WTC11 (cell line): Measurements from ENCODE around the gene C9orf57. TPM values are rescaled to one million over a fixed set of nuclear protein-coding genes. Genes with fewer than 3 reads are reported as not detected.

Source experiments
- ATAC-seq: fragments of 200-7000 bp; cut with Tn5 transposase; 2 replicates; pipeline ENCODE4 v1.10.0; 2021; ENCODE audit warnings: mild to moderate bottlenecking, moderate library complexity
- CTCF ChIA-PET: fragments of 300-600 bp; sonication (Branson Sonifier 250); formaldehyde crosslinking; loops from one replicate; lab custom pipeline; 2021; ENCODE audit warnings: antibody characterized with exemption; lab: Charles Lee
- POLR2A ChIA-PET: fragments of 350-600 bp; sonication (Branson Sonifier 250); formaldehyde crosslinking; loops from one replicate; lab custom pipeline; 2021; ENCODE audit warnings: antibody characterized with exemption; lab: Charles Lee
- DNase-seq: peaks from one replicate; pipeline ENCODE4 v3.0.0; 2021; ENCODE audit warnings: low spot score
- H3K27ac Mint-ChIP-seq: 2 replicates; pipeline ENCODE4 v1.8.0; 2021; ENCODE audit warnings: mixed read lengths
- H3K27me3 Mint-ChIP-seq: 2 replicates; pipeline ENCODE4 v1.8.0; 2021; ENCODE audit warnings: low read depth, mild to moderate bottlenecking, moderate library complexity, mixed read lengths
- H3K36me3 Mint-ChIP-seq: 2 replicates; pipeline ENCODE4 v1.8.0; 2021; ENCODE audit warnings: mixed read lengths
- H3K4me1 Mint-ChIP-seq: 2 replicates; pipeline ENCODE4 v1.8.0; 2022; ENCODE audit warnings: mixed read lengths
- H3K4me3 Mint-ChIP-seq: 2 replicates; pipeline ENCODE4 v1.8.0; 2021; ENCODE audit warnings: mild to moderate bottlenecking, moderate library complexity, mixed read lengths
- H3K9me3 Mint-ChIP-seq: 2 replicates; pipeline ENCODE4 v1.8.0; 2021; ENCODE audit warnings: mixed read lengths
- ARID4B ChIP-seq: sonication (generic); formaldehyde crosslinking; IDR thresholded peaks from 2 replicates; pipeline ENCODE4 v1.8.0; 2023; ENCODE audit warnings: missing genetic modification reagents, mild to moderate bottlenecking, borderline replicate concordance
- CBFB ChIP-seq: sonication (generic); formaldehyde crosslinking; IDR thresholded peaks from 2 replicates; pipeline ENCODE4 v1.8.1; 2022; ENCODE audit warnings: mild to moderate bottlenecking, low read depth, missing genetic modification reagents
- ELF4 ChIP-seq: sonication (generic); formaldehyde crosslinking; IDR thresholded peaks from 2 replicates; pipeline ENCODE4 v1.8.1; 2022; ENCODE audit warnings: low read depth, mild to moderate bottlenecking, moderate library complexity, missing genetic modification reagents
- EMX1 ChIP-seq: fragments of 250-450 bp; sonication (Bioruptor Pico); IDR thresholded peaks from 2 replicates; pipeline ENCODE4 v1.8.0; 2021; ENCODE audit warnings: mild to moderate bottlenecking
- ERG ChIP-seq: fragments of 250-450 bp; sonication (Bioruptor Pico); IDR thresholded peaks from 2 replicates; pipeline ENCODE4 v1.8.0; 2021; ENCODE audit warnings: mild to moderate bottlenecking
- GABPB1 ChIP-seq: sonication (generic); formaldehyde crosslinking; IDR thresholded peaks from 2 replicates; pipeline ENCODE4 v1.8.1; 2023; ENCODE audit warnings: mild to moderate bottlenecking, missing genetic modification reagents
- GRHL2 ChIP-seq: fragments of 250-450 bp; sonication (Bioruptor Pico); IDR thresholded peaks from 2 replicates; pipeline ENCODE4 v1.8.0; 2022; ENCODE audit warnings: mild to moderate bottlenecking, moderate library complexity; ENCODE audit not compliant: insufficient replicate concordance, severe bottlenecking
- IRF2 ChIP-seq: sonication (generic); formaldehyde crosslinking; IDR thresholded peaks from 2 replicates; pipeline ENCODE4 v1.8.0; 2022; ENCODE audit warnings: low read depth, missing genetic modification reagents, borderline replicate concordance
- NFATC4 ChIP-seq: fragments of 250-450 bp; sonication (Bioruptor Pico); IDR thresholded peaks from 2 replicates; pipeline ENCODE4 v1.9.0; 2021; ENCODE audit warnings: mild to moderate bottlenecking
- NFE2L1 ChIP-seq: sonication (generic); formaldehyde crosslinking; IDR thresholded peaks from 2 replicates; pipeline ENCODE4 v1.8.1; 2023; ENCODE audit warnings: missing genetic modification reagents
- NR1H2 ChIP-seq: sonication (generic); formaldehyde crosslinking; IDR thresholded peaks from 2 replicates; pipeline ENCODE4 v1.9.0; 2021; ENCODE audit warnings: mild to moderate bottlenecking, moderate library complexity, missing genetic modification reagents
- NR2C2 ChIP-seq: sonication (generic); formaldehyde crosslinking; IDR thresholded peaks from 2 replicates; pipeline ENCODE4 v1.8.0; 2022; ENCODE audit warnings: mild to moderate bottlenecking, missing genetic modification reagents
- PREB ChIP-seq: sonication (generic); formaldehyde crosslinking; IDR thresholded peaks from 2 replicates; pipeline ENCODE4 v1.8.1; 2022; ENCODE audit warnings: mild to moderate bottlenecking, missing genetic modification reagents, moderate library complexity, borderline replicate concordance
- PRRX2 ChIP-seq: fragments of 250-450 bp; sonication (Bioruptor Pico); IDR thresholded peaks from 2 replicates; pipeline ENCODE4 v1.8.0; 2021; ENCODE audit warnings: mild to moderate bottlenecking
- SMAD3 ChIP-seq: sonication (generic); formaldehyde crosslinking; IDR thresholded peaks from 2 replicates; pipeline ENCODE4 v1.8.0; 2022; ENCODE audit warnings: missing genetic modification reagents, mild to moderate bottlenecking, borderline replicate concordance
- SOX15 ChIP-seq: fragments of 250-450 bp; sonication (Bioruptor Pico); IDR thresholded peaks from 2 replicates; pipeline ENCODE4 v1.9.0; 2021; ENCODE audit warnings: mild to moderate bottlenecking
- TP53 ChIP-seq: sonication (generic); formaldehyde crosslinking; IDR thresholded peaks from 2 replicates; pipeline ENCODE4 v1.8.1; 2023; ENCODE audit warnings: mild to moderate bottlenecking, missing genetic modification reagents
- ZNF138 ChIP-seq: sonication (generic); formaldehyde crosslinking; conservative IDR thresholded peaks from 2 replicates; pipeline ENCODE4 v1.8.1; 2022; ENCODE audit warnings: mild to moderate bottlenecking, moderate library complexity, missing genetic modification reagents
- ZNF671 ChIP-seq: fragments of 250-450 bp; sonication (Bioruptor Pico); IDR thresholded peaks from 2 replicates; pipeline ENCODE4 v1.8.0; 2021; ENCODE audit warnings: mild to moderate bottlenecking
- total RNA-seq: library from RNA; stranded (reverse); gene quantifications from 3 replicates; pipeline ENCODE4 v1.2.3, GENCODE V29; 2021
- TF ChIP-seq, protein P1 (sequence below): sonication (generic); formaldehyde crosslinking; IDR thresholded peaks from 2 replicates; pipeline ENCODE4 v1.8.1; 2023; ENCODE audit warnings: mild to moderate bottlenecking, missing genetic modification reagents, moderate library complexity
- TF ChIP-seq, protein P2 (sequence below): fragments of 200-600 bp; IDR thresholded peaks from 2 replicates; pipeline ENCODE4 v1.8.0; 2022; ENCODE audit warnings: antibody characterized with exemption
- TF ChIP-seq, protein P3 (sequence below): sonication (generic); formaldehyde crosslinking; IDR thresholded peaks from 2 replicates; pipeline ENCODE4 v1.8.0; 2022; ENCODE audit warnings: mild to moderate bottlenecking, missing genetic modification reagents

Gene C9orf57
- total RNA-seq, 1 experiment from 2014 or later = not detected

DNA sequence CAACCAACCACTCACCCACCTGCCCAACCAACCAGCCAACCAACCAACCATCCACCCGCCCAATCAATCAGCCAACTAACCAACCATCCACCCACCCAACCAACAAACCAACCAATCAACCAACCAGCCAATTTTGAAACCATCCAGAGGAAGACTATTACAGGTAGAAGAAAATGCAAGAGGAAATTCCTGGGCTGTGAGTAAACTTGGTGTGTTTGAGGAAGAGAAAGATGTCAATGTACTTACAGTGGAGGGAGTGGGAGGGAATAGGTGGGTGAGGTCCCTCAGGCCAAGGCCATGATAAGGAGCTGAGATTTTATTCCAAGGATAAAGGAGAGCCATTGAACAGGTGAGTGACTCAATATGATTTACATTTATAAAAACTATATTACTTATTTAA lies 30.4 kb downstream of the C9orf57 start:
- Mint-ChIP-seq H3K27me3 (no peaks in the 10 kb centered on the region), H3K4me3 (no peak overlapping the region), H3K4me1 (peaks cover 6% of the 10 kb centered on the region), H3K36me3 (no peaks in the 10 kb centered on the region), H3K27ac (no peak overlapping the region), H3K9me3 (peaks cover 7% of the 10 kb centered on the region)
- TF ChIP-seq, protein P1, sequence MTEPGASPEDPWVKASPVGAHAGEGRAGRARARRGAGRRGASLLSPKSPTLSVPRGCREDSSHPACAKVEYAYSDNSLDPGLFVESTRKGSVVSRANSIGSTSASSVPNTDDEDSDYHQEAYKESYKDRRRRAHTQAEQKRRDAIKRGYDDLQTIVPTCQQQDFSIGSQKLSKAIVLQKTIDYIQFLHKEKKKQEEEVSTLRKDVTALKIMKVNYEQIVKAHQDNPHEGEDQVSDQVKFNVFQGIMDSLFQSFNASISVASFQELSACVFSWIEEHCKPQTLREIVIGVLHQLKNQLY (CRISPR knock-in tag) = no peak
- no peak for TF ChIP-seq PRRX2
- TF ChIP-seq NR1H2 (CRISPR knock-in tag) = no peak
- TF ChIP-seq ERG (CRISPR knock-in tag) = no peak
- no peak for TF ChIP-seq EMX1 (CRISPR knock-in tag)
- TF ChIP-seq ZNF671 (CRISPR knock-in tag) = no peak
- no peak for TF ChIP-seq GABPB1 (CRISPR knock-in tag)
- TF ChIP-seq, protein P2, sequence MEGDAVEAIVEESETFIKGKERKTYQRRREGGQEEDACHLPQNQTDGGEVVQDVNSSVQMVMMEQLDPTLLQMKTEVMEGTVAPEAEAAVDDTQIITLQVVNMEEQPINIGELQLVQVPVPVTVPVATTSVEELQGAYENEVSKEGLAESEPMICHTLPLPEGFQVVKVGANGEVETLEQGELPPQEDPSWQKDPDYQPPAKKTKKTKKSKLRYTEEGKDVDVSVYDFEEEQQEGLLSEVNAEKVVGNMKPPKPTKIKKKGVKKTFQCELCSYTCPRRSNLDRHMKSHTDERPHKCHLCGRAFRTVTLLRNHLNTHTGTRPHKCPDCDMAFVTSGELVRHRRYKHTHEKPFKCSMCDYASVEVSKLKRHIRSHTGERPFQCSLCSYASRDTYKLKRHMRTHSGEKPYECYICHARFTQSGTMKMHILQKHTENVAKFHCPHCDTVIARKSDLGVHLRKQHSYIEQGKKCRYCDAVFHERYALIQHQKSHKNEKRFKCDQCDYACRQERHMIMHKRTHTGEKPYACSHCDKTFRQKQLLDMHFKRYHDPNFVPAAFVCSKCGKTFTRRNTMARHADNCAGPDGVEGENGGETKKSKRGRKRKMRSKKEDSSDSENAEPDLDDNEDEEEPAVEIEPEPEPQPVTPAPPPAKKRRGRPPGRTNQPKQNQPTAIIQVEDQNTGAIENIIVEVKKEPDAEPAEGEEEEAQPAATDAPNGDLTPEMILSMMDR = no peak
- TF ChIP-seq CBFB (CRISPR knock-in tag) = no peak
- TF ChIP-seq SMAD3 (CRISPR knock-in tag) = no peak
- TF ChIP-seq ELF4 (CRISPR knock-in tag) = no peak
- TF ChIP-seq IRF2 (CRISPR knock-in tag) = no peak
- TF ChIP-seq ZNF138 (CRISPR knock-in tag) = no peak
- TF ChIP-seq, protein P3, sequence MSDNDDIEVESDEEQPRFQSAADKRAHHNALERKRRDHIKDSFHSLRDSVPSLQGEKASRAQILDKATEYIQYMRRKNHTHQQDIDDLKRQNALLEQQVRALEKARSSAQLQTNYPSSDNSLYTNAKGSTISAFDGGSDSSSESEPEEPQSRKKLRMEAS = no peak
- ATAC-seq = no peak
- ChIA-PET POLR2A (no interaction called here), CTCF (interaction anchor here (1.2 kb wide), 1 partner anchor 9 kb away, joined by 5 read pairs; no protein-coding TSS in a partner anchor)
- no peak for DNase-seq

- H3K9me3 Mint-ChIP-seq = peaks cover 10% of the 10 kb centered on the region
- peaks cover 12% of the 10 kb centered on the region for H3K4me1 Mint-ChIP-seq
- H3K4me3 Mint-ChIP-seq = no peak overlapping the region
- ATAC-seq = no peak
- no peak for DNase-seq
- no peak overlapping the region; the same call in 1 of the 2 replicates for H3K27ac Mint-ChIP-seq
- TF ChIP-seq ARID4B = no peak
- TF ChIP-seq GRHL2 (CRISPR knock-in tag) = no peak
- TF ChIP-seq SMAD3 (CRISPR knock-in tag) = no peak
- no peak for TF ChIP-seq PREB (CRISPR knock-in tag)
- no peak for TF ChIP-seq NFATC4 (CRISPR knock-in tag)
- TF ChIP-seq NFE2L1 = no peak
- TF ChIP-seq, protein P3 = no peak
- no peak for TF ChIP-seq NR2C2
- TF ChIP-seq PRRX2 = no peak
- no peak for TF ChIP-seq TP53 (CRISPR knock-in tag)
- TF ChIP-seq SOX15 (CRISPR knock-in tag) = no peak
- TF ChIP-seq, all 79 proteins: peak for 0
- CTCF ChIA-PET = interaction anchor here (1.1 to 5.0 kb wide), 12 partner anchors 8 to 256 kb away, joined by 3 to 58 read pairs (median 8); no protein-coding TSS in a partner anchor
- POLR2A ChIA-PET = no interaction called here
- no peaks in the 10 kb centered on the region for H3K27me3 Mint-ChIP-seq
- no peaks in the 10 kb centered on the region for H3K36me3 Mint-ChIP-seq
Measured at GRCh38 chr9:72025906-72026305, 34.5 kb downstream of the C9orf57 start.
